GM12873 (cell line): Measurements from ENCODE around the gene ARHGAP15.

Experiments used
- TF ChIP-seq, protein P1 (sequence below): IDR thresholded peaks from 2 replicates; pipeline ENCODE4 v1.5.1; 2012; ENCODE audit warnings: low read depth, mild to moderate bottlenecking, moderate library complexity, low read length, control low read depth; ENCODE audit not compliant: insufficient read depth; ENCODE audit errors: missing control alignments

ARHGAP15 gene

DNA sequence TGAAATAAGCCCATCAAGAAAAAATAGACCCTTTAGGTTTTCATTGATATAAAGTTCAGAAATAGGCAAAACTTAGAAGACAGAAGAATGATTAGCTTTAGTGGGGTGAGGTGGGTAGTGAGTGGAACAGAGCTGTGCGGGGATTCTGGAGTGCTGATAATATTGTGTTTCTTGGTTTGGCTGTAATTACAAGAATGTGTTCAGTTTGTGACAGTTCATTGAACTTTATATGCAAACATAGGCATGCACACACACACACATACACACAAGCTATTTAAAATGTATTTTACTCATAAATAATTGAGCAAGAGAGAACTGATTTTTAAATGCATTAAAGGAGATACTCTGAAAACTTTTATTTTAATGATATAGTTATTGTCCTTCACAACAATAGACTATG is 17.1 kb downstream of the ARHGAP15 start:
- TF ChIP-seq, protein P1, sequence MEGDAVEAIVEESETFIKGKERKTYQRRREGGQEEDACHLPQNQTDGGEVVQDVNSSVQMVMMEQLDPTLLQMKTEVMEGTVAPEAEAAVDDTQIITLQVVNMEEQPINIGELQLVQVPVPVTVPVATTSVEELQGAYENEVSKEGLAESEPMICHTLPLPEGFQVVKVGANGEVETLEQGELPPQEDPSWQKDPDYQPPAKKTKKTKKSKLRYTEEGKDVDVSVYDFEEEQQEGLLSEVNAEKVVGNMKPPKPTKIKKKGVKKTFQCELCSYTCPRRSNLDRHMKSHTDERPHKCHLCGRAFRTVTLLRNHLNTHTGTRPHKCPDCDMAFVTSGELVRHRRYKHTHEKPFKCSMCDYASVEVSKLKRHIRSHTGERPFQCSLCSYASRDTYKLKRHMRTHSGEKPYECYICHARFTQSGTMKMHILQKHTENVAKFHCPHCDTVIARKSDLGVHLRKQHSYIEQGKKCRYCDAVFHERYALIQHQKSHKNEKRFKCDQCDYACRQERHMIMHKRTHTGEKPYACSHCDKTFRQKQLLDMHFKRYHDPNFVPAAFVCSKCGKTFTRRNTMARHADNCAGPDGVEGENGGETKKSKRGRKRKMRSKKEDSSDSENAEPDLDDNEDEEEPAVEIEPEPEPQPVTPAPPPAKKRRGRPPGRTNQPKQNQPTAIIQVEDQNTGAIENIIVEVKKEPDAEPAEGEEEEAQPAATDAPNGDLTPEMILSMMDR: no peak

DNA sequence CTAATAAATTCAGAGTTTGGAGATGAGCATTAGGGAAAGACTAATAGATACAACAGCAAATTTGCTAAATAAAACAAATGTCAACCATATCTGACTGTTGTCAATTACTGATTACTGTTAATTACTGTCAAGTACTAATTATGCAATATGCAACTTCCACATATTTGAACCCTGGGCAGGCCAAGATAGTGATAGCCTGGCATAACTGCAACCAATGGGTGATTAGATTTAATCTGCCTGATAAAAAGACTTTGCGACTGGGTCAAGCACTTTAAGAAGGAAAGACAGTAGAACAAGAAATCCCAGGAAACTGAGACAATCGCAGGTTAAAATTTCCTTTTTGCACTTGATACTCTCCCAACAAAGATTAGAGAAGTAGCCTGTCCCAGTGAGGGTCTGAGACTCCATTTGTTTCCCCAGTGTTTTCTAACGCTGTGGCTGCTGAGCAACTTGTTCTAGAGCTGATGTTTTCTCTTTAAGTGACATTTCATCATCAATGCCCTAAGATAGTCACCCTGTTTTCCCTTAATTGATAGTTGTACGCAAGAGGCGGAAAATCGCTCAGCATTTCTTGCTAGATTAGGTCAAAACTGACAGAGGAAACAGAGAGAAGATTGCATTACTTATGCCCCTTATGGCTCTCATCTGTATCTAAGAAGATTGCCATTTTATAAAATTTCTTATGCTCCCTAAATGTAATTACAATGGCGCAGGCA is 17.8 kb downstream of the ARHGAP15 start:
- TF ChIP-seq, protein P1: no peak

DNA sequence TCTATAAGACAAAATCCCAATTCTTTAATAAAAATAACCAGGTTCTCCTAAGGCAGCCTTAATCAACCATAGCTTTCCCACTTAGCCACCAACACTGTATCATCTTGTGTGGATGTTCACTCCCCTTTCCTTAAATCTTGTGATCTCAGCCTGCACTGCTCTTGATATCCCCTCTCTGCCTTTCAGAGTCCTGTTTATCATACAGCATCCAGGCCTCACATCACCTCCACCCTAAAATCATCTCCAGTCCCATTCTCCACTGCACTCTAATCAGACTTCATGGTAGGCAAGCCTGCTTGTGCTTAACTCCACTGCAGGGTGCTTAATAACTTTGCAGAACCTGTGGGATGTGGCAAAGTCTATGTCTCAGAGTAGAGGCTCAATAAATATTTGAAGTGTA is 18.8 kb downstream of the ARHGAP15 start:
- TF ChIP-seq, protein P1: no peak

DNA sequence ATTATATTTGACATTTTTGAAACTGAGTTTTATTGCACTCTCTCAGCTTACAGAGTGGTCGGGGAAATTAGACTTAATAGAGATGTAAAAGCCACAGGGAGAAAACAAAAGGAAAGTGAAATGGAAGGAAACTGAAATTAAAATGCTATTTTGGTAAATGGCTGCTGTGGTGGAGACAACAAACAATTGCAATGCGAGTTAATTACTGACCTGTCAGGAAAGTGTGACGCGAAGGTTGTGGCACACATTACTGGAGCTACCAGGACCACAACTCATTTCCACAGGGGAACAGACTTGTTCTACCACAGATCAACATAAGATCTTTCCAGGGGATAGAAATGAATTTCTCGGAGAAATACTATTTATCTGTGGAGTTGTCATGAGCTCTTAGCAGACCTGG is 19.5 kb downstream of the ARHGAP15 start:
- TF ChIP-seq, protein P1: no peak

DNA sequence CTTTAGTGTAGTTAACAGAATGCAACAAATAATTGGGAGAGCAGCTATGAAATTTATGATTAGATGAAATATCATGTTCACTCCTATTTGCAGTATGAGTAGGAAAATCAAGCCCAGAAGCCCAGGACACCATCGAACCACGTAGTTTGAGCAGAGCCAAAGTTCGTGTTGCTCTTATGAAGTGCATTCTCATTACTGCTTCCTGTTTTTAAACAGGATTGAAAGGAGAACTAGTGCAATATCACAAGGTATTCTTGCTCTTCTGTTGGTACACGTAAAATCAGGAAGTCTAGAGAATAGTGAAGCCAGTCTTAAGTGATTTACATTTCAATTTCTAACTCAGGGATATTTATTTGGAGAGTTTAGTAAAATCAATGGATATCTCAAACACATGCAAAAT is 21.1 kb downstream of the ARHGAP15 start:
- TF ChIP-seq, protein P1: no peak

DNA sequence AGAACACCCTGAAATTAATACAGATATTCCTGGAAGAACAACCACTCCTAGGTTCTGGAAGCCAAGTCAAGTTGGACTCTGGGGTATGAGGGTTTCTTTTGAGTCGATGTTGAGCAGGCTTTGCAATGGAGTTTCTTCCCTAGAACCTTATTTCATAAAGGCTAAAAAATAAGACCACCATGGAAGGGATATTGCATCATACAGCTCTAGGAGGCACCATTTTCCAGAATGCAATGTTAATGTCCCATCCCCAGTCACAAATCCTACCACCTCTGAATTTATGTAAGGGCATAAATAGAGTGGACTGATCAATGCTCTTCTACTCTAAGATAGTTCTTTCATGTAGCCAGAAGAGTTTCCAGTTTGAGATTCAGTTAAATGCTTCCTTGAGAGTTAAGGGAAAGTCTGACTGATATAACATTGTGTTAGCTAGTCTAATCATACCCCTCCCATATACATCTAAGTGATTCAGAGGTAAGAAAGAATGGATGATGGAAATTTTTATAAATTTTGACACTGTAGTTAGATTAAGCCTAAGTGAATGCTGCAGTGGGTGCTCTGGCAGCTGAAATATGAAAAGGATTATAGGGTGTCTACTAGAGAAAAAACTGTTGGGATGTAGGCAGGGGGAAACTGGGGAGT is 22.0 kb downstream of the ARHGAP15 start:
- TF ChIP-seq, protein P1: no peak

DNA sequence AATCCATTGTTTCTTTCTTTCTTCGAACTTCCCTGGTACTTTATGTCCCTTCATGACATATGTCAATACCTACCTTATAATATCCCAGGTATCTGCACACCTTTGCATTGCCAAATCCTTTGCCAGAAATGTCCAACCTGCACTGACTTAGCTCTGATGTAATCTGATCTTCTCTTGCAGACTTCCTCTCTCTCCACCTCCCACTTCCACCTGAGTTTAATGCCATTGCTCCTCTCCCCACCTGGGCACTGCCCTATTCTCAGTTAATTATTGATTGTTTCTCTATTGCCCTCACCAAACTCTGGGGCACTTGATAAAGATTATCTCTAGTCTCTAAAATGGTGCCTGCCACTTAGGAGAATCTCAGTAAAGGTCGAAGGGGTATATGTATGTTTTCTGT is 23.0 kb downstream of the ARHGAP15 start:
- TF ChIP-seq, protein P1: no peak
